GM04503 (cell line): Measurements from ENCODE around the gene OR2T2.
"Not testable (repeated sequence)": the region's sequence is repeated elsewhere in the genome, so short reads cannot be mapped to it uniquely, and the experiment has no call there.

Experiments used
- DNase-seq: peaks from one replicate; pipeline ENCODE4 v3.0.0-alpha.2; 2012; ENCODE audit warnings: low read depth

Gene OR2T2

GRCh38 chr1:248445399-248445798, at the start of gene OR2T2:
OR2T2 (plus strand) TSS chr1:248445637; CDS start chr1:248452798, 7,161 bp downstream.
- not testable (repeated sequence) for DNase-seq

GRCh38 chr1:248402748-248403147, 42.7 kb upstream of the OR2T2 start, which contains the start of gene OR2T1:
OR2T1 (plus strand) TSS chr1:248403048; CDS start chr1:248406148, 3,100 bp downstream.
- DNase-seq: no peak

GRCh38 chr1:248404024-248404423, 41.4 kb upstream of the OR2T2 start:
- DNase-seq: no peak

GRCh38 chr1:248406721-248407692, 38.4 kb upstream of the OR2T2 start:
- DNase-seq: no peak

- no peak for DNase-seq
Observed at GRCh38 chr1:248416226-248416625, 29.2 kb upstream of the OR2T2 start.

- DNase-seq: no peak
Observed at GRCh38 chr1:248417854-248418253, 27.6 kb upstream of the OR2T2 start.

- DNase-seq: no peak
Observed at GRCh38 chr1:248421384-248421783, 24.1 kb upstream of the OR2T2 start.

- not testable (repeated sequence) for DNase-seq
Observed at GRCh38 chr1:248427526-248428191, 17.8 kb upstream of the OR2T2 start.

- DNase-seq: not testable (repeated sequence)
Observed at GRCh38 chr1:248428192-248428533, 17.3 kb upstream of the OR2T2 start.

- DNase-seq: not testable (repeated sequence)
Observed at GRCh38 chr1:248431683-248432082, 13.8 kb upstream of the OR2T2 start.

GRCh38 chr1:248432201-248432600, 13.2 kb upstream of the OR2T2 start:
- DNase-seq: not testable (repeated sequence)

GRCh38 chr1:248433811-248434415, 11.5 kb upstream of the OR2T2 start:
- not testable (repeated sequence) for DNase-seq

- DNase-seq: not testable (repeated sequence)
Observed at GRCh38 chr1:248434913-248435312, 10.5 kb upstream of the OR2T2 start.

GRCh38 chr1:248436303-248436702, 9.1 kb upstream of the OR2T2 start:
- DNase-seq: not testable (repeated sequence)

- not testable (repeated sequence) for DNase-seq
Observed at GRCh38 chr1:248438668-248439067, 6.8 kb upstream of the OR2T2 start.

- DNase-seq: not testable (repeated sequence)
Observed at GRCh38 chr1:248439283-248439682, 6.2 kb upstream of the OR2T2 start.

- DNase-seq: not testable (repeated sequence)
Observed at GRCh38 chr1:248442500-248443277, 2.7 kb upstream of the OR2T2 start.

- not testable (repeated sequence) for DNase-seq
Observed at GRCh38 chr1:248444603-248445002, 834 bp upstream of the OR2T2 start.

GRCh38 chr1:248448409-248449074, 3.1 kb downstream of the OR2T2 start:
- DNase-seq: not testable (repeated sequence)

GRCh38 chr1:248449821-248450465, 4.5 kb downstream of the OR2T2 start:
- not testable (repeated sequence) for DNase-seq
